Measurements from ENCODE around the gene NLGN1. TPM values are rescaled to one million over a fixed set of nuclear protein-coding genes. Genes with fewer than 3 reads are reported as not detected.

NLGN1 gene
- total and polyA plus RNA-seq, 2 of the 8 experiments (the other 6 are each of a cell fraction or from before 2014, with no cell fraction given), result 7.8 to 14.8 TPM

- Histone ChIP-seq H3K18ac (ENCODE audit: extremely low read depth, low read length) (no peak overlapping the region), H3K9ac (replicated peaks in 1 of 4; ENCODE audit: extremely low read depth in 1 of 4, low read depth in 3 of 4, low read length in 3 of 4) (no peak overlapping the region), H3K9me3 (ENCODE audit: insufficient read depth in 2 of 2, low read depth in 1 of 2, low read length in 1 of 2) (no peaks in the 10 kb centered on the region), H4K5ac (ENCODE audit: insufficient read length, low read depth, low read length) (no peak overlapping the region), H4K20me1 (replicated peaks in 1 of 2; ENCODE audit: control insufficient read depth in 1 of 2, insufficient read depth in 2 of 2, low read length in 2 of 2) (no peaks in the 10 kb centered on the region), H2BK15ac (ENCODE audit: low read length) (no peak overlapping the region), H3K4me1 (replicated peaks in 1 of 4; ENCODE audit: control insufficient read depth in 3 of 4, insufficient read depth in 4 of 4, low read length in 3 of 4) (no peaks in the 10 kb centered on the region), H3K27ac (ENCODE audit: low read depth, low read length) (no peak overlapping the region), H3K23me2 (ENCODE audit: low read depth, low read length) (no peaks in the 10 kb centered on the region), H2BK5ac (ENCODE audit: low read depth, low read length) (no peak overlapping the region), H2BK20ac (ENCODE audit: low read length) (no peak overlapping the region), H3K56ac (replicated peaks; ENCODE audit: insufficient read length, low read depth, low read length) (no peak overlapping the region), H3K4ac (replicated peaks; ENCODE audit: insufficient read length, low read depth, low read length) (no peak overlapping the region), H3K79me1 (ENCODE audit: low read depth, low read length) (no peaks in the 10 kb centered on the region), H2AK5ac (ENCODE audit: low read depth, low read length) (no peak overlapping the region), H2BK120ac (replicated peaks; ENCODE audit: low read depth, low read length) (no peak overlapping the region), H4K91ac (replicated peaks; ENCODE audit: insufficient read length, low read length) (no peak overlapping the region), H3K27me3 (replicated peaks in 1 of 4; ENCODE audit: control insufficient read depth in 3 of 4, extremely low read depth in 1 of 4, insufficient read depth in 3 of 4, low read length in 3 of 4) (no peaks in the 10 kb centered on the region), H3K36me3 (ENCODE audit: control insufficient read depth in 2 of 4, insufficient read depth in 4 of 4, low read length in 3 of 4) (no peaks in the 10 kb centered on the region), H3K4me3 (ENCODE audit: extremely low read depth in 1 of 4, insufficient read depth in 2 of 4, low read depth in 3 of 4, low read length in 4 of 4) (no peak overlapping the region), H4K8ac (ENCODE audit: extremely low read depth, insufficient read depth, low read length) (no peak overlapping the region), H2BK12ac (ENCODE audit: low read depth, low read length) (no peak overlapping the region), H2AFZ (ENCODE audit: low read length) (no peak overlapping the region), H3K4me2 (ENCODE audit: insufficient read depth in 1 of 2, low read depth in 2 of 2, low read length in 2 of 2) (no peak overlapping the region), H3K79me2 (ENCODE audit: control insufficient read depth in 1 of 2, insufficient read depth in 2 of 2, low read length in 2 of 2) (no peaks in the 10 kb centered on the region), H3K14ac (ENCODE audit: insufficient read length) (no peak overlapping the region), H3K23ac (ENCODE audit: insufficient read length) (no peak overlapping the region)
- TF ChIP-seq JUND (IDR thresholded peaks at IDR 0.05; ENCODE audit: low read length), result no peak
- TF ChIP-seq RBBP5 (IDR thresholded peaks at IDR 0.05; ENCODE audit: borderline replicate concordance, low read depth, low read length), result no peak
- TF ChIP-seq CBX5 (IDR thresholded peaks at IDR 0.05; ENCODE audit: low read depth, low read length), result no peak
- TF ChIP-seq TEAD4 (IDR thresholded peaks at IDR 0.05; ENCODE audit: low read depth, low read length), result no peak
- TF ChIP-seq SP4 (IDR thresholded peaks at IDR 0.05; ENCODE audit: low read length), result no peak
- TF ChIP-seq TBP (IDR thresholded peaks at IDR 0.05; ENCODE audit: low read depth, low read length), result no peak
- TF ChIP-seq BRCA1 (IDR thresholded peaks at IDR 0.05; ENCODE audit: low read depth, low read length), result no peak
- TF ChIP-seq GABPA (IDR thresholded peaks at IDR 0.05; ENCODE audit: borderline replicate concordance, insufficient read depth, low read length), result no peak
- no peak for TF ChIP-seq SIN3A (conservative IDR thresholded peaks at IDR 0.05 in 1 of 2, IDR thresholded peaks at IDR 0.05 in 1 of 2; ENCODE audit: low read depth in 1 of 2, low read length in 2 of 2)
- no peak for TF ChIP-seq SAP30 (IDR thresholded peaks at IDR 0.05; ENCODE audit: insufficient read depth, insufficient replicate concordance, low read length)
- DNase-seq (ENCODE audit: low read depth in 1 of 2, low spot score in 2 of 2) (no peak), FAIRE-seq (no peak)
- ChIA-PET CTCF (ENCODE audit: partially characterized antibody) (no interaction called here), POLR2A (ENCODE audit: partially characterized antibody) (no interaction called here)
- WGBS, 2 experiments (ENCODE audit: extremely low coverage in 1 of 2, insufficient coverage in 1 of 2, insufficient read length in 1 of 2, insufficient replicate concordance in 2 of 2, low coverage in 1 of 2, low lambda C conversion rate in 2 of 2, missing lambda C conversion rate in 1 of 2), result 89% methylated on average over 1 of the region's 1 CpG; no CpG with 5 or more reads in 1 of the 2 experiments
These were observed 911.2 kb downstream of the NLGN1 start for GRCh38 chr3:174308736-174309135.
